HUES48 (cell line): ENCODE data around the gene EML1.

ENCODE experiments used
- H3K27ac ChIP-seq: one replicate; pipeline ENCODE4 v1.7.0; 2013; ENCODE audit warnings: low read depth, low read length, inconsistent platforms
- H3K27me3 ChIP-seq: 2 replicates; pipeline ENCODE4 v1.6.1; 2013; ENCODE audit warnings: mild to moderate bottlenecking, low read length; ENCODE audit not compliant: control insufficient read depth, insufficient read depth
- H3K36me3 ChIP-seq: 2 replicates; pipeline ENCODE4 v1.6.1; 2013; ENCODE audit warnings: low read length; ENCODE audit not compliant: control insufficient read depth, insufficient read depth
- H3K4me1 ChIP-seq: 2 replicates; pipeline ENCODE4 v1.6.1; 2013; ENCODE audit warnings: mild to moderate bottlenecking, low read length; ENCODE audit not compliant: control insufficient read depth, insufficient read depth
- H3K4me3 ChIP-seq: 2 replicates; pipeline ENCODE4 v1.5.1; 2013; ENCODE audit warnings: mild to moderate bottlenecking, low read depth, low read length
- H3K9ac ChIP-seq: 2 replicates; pipeline ENCODE4 v1.6.1; 2013; ENCODE audit warnings: mild to moderate bottlenecking, low read depth, low read length, moderate library complexity
- H3K9me3 ChIP-seq: 2 replicates; pipeline ENCODE4 v1.6.1; 2013; ENCODE audit warnings: low read length; ENCODE audit not compliant: control insufficient read depth, insufficient read depth

Gene EML1

DNA sequence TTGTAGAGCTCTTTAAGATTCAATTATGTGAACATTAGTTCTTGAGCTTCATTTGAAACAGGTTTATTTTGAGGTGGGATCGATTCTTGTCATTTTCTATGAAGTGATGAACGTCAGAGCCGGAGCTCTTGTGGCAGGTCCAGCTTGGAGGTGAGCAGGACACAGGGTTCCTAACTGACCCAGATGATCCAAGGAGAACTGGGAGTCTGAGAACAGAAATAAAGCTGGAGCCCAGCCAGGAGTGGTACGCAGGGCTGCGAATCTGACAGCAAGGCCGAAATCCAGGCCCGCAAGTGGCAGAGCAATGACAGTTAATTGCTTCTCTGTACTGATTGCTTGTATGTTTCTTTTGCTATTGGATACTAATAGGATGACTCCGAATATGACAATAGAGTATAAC is 46.5 kb downstream of the EML1 start:
- Histone ChIP-seq H3K4me3 (no peak overlapping the region), H3K9ac (no peak overlapping the region), H3K9me3 (no peaks in the 10 kb centered on the region), H3K27me3 (no peaks in the 10 kb centered on the region; the same call in 1 of the 2 replicates), H3K27ac (no peak overlapping the region), H3K4me1 (peaks cover 60% of the 10 kb centered on the region), H3K36me3 (no peaks in the 10 kb centered on the region)

DNA sequence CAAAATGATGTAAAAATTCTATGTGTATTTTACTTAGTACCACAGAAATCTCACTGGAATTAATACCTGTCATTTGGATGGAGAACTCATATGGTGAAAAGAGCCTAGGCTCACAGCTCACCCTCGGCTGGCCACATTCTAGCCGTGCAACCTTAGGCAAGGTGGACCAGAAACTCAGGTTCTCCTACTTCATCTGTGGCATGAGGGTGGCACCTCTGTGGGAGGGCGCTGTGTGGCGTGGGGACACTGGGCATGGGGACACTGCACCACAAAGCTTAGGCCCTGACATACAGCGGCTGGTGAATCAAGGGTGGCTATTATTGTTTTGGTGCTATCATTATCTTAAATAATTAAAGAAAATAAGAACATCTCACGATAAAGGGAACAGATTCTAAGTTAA is 47.1 kb downstream of the EML1 start:
- H3K27ac ChIP-seq: no peak overlapping the region
- H3K9me3 ChIP-seq: no peaks in the 10 kb centered on the region
- no peaks in the 10 kb centered on the region; the same call in 1 of the 2 replicates for H3K27me3 ChIP-seq
- H3K9ac ChIP-seq: no peak overlapping the region
- H3K4me1 ChIP-seq: peaks cover 60% of the 10 kb centered on the region
- H3K36me3 ChIP-seq: no peaks in the 10 kb centered on the region
- no peak overlapping the region for H3K4me3 ChIP-seq

DNA sequence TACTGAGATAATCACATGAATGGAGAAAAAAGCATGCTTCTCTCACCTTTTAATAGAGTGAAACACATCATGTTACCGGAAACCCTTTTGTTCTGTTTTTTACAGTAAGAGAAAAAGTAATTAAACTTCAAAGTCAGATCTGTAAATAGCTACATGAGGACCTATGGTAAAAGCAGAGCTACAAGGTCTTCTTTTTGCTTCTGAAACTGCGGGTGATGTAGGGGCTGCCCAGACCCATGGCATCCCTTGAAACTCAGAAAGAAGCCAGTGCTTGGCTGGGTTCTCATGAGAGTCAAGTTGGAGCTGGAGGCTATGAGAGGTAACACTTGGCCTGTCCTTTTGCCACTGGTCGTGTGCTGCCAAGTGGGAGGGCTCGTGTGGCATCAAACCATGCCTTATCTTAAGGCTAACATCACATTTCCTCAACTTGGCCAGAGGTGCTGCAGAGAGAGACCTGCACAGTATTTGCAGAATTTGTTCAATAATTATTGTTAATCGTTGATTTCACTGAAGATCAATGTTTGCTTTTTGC is 47.6 kb downstream of the EML1 start:
- no peak overlapping the region for H3K9ac ChIP-seq
- no peaks in the 10 kb centered on the region; the same call in 1 of the 2 replicates for H3K27me3 ChIP-seq
- no peak overlapping the region for H3K4me3 ChIP-seq
- H3K36me3 ChIP-seq: no peaks in the 10 kb centered on the region
- H3K9me3 ChIP-seq: no peaks in the 10 kb centered on the region
- H3K4me1 ChIP-seq: peaks cover 60% of the 10 kb centered on the region
- no peak overlapping the region for H3K27ac ChIP-seq

DNA sequence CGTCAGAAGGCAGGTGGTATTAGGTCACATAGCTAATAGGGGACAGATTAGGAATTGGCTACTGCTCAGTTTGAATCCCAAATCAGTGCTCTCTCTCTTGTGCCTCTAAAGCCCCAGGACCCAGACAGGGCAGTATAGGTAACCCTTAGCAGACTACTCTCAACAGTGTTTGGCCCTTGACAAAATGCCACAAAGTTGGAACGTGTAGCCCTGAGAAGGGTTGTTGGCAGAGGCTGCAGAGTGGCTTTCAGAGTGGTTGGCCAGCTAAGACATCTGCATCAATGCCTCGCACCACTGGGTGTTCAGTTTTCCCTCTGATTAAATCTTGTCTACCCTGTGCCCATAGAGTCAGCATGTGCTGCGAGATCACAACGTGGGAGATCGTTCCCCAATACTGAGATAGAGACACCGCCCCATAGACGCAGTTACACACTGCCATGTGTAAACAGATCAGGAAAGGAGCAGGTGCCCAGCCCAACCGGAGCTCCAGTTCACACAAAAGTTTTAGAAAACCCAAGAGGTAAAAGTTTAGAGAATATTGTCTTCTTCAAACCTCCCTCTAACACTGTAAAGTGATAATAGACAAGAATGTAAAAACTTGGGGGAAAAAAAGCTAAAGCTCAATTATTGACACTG is 48.3 kb downstream of the EML1 start:
- no peaks in the 10 kb centered on the region for H3K36me3 ChIP-seq
- H3K27ac ChIP-seq: peak overlapping the region; percentile 44
- peaks cover under 1% of the 10 kb centered on the region; the same call in 1 of the 2 replicates for H3K9me3 ChIP-seq
- no peak overlapping the region for H3K9ac ChIP-seq
- H3K27me3 ChIP-seq: no peaks in the 10 kb centered on the region; the same call in 1 of the 2 replicates
- peaks cover 60% of the 10 kb centered on the region for H3K4me1 ChIP-seq
- H3K4me3 ChIP-seq: no peak overlapping the region

DNA sequence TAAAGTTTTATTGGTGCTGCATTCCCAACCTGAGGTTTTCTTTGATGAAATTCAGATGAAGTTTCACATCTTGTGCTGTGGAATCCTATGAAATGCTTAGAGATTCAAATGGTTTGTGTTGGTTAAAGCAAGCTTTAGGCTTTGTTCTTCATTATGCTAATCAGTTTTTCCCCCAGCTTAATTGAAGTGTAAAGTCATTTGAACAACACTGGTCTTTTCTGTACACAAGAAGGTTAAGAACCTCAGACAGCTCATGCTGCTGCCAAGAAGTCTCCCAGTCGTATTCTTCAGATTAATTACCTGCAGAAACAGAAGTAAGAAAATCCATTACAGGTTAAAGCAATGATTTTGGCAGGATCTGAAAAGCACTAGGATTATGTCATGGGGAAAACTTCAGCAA is 48.9 kb downstream of the EML1 start:
- Histone ChIP-seq H3K4me1 (peaks cover 55% of the 10 kb centered on the region), H3K9me3 (peaks cover 7% of the 10 kb centered on the region), H3K36me3 (no peaks in the 10 kb centered on the region), H3K9ac (no peak overlapping the region), H3K4me3 (no peak overlapping the region), H3K27me3 (no peaks in the 10 kb centered on the region; the same call in 1 of the 2 replicates), H3K27ac (no peak overlapping the region)

DNA sequence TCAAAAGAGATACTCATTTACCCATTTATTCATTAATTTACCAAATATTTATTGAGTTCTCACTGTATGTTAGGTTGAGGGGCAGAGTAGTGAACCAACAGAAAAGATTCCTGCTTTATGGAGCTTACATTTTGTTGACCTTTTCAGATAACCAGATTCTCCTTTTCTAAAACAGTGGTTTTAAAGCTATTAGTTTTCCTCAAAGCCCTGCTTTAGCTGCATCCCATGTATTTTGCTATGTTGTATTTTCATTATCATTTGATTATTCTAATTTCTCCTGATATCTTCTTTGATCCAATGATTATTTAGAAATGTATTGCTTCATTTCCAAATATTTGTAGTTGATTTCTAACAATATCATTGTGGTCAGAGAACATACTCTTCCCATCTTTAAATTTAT is 53.6 kb downstream of the EML1 start:
- no peak overlapping the region for H3K9ac ChIP-seq
- H3K4me3 ChIP-seq: no peak overlapping the region
- H3K9me3 ChIP-seq: peaks cover 7% of the 10 kb centered on the region
- H3K36me3 ChIP-seq: peaks cover 2% of the 10 kb centered on the region; the same call in 1 of the 2 replicates
- H3K27me3 ChIP-seq: no peaks in the 10 kb centered on the region; the same call in 1 of the 2 replicates
- H3K4me1 ChIP-seq: peaks cover 12% of the 10 kb centered on the region
- H3K27ac ChIP-seq: no peak overlapping the region

DNA sequence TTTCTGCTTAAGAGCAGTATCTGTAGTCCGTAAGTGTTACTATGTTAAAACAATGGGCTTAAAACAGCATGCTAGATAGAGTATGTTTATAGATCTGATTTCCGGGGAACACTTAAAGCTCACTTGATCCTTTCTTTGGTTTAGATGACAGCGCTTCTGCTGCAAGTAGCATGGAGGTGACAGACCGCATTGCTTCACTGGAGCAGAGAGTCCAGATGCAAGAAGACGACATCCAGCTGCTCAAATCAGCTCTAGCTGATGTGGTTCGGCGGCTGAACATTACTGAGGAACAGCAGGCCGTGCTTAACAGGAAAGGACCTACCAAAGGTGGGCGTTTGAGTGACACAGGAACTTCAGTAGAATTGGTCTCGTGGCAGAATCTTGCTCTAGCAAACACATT is 57.5 kb downstream of the EML1 start:
- Histone ChIP-seq H3K27me3 (no peaks in the 10 kb centered on the region), H3K4me1 (no peaks in the 10 kb centered on the region), H3K9ac (no peak overlapping the region), H3K27ac (no peak overlapping the region), H3K9me3 (peaks cover 7% of the 10 kb centered on the region), H3K4me3 (no peak overlapping the region), H3K36me3 (peaks cover 2% of the 10 kb centered on the region; the same call in 1 of the 2 replicates)

DNA sequence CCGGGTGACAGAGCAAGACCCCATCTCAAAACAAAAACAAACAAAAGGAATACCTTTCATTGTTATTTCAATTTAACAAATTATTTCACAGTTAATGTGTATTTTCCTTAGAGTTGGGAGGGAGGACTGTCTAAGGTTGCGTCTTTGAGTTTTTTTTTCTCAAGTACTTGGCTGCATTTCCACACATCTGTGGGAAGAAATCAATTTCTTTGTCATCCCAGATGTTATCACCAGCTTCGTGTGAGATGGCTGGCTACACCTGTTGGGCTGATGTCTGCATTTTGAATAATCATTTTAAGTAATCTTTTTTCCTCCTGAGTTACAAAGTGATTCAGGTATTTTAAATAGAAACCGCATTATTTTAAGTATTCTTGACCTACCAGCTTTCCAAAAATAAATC is 59.4 kb downstream of the EML1 start:
- no peak overlapping the region for H3K9ac ChIP-seq
- H3K27ac ChIP-seq: no peak overlapping the region

DNA sequence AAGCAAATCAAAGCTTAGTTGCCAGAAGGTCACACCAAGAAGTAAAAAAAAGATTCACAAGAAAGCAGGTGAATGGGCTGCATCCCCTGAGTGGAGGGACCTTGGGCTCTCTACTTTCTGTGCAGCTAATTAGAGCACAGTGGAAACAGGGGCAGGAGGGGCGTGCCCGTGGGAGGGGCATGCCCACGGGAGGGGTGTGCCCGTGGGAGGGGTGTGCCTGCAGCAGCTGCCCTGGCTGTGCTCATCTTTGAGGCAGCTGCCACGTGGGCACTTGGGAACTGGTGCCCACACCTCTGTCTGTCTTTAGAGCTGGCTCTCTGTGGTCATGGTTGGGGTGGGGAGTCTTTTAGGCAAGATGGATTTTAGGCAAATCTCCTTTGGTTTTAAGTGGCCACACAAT is 60.0 kb downstream of the EML1 start:
- H3K27me3 ChIP-seq: no peaks in the 10 kb centered on the region
- H3K4me1 ChIP-seq: no peaks in the 10 kb centered on the region
- peaks cover 2% of the 10 kb centered on the region; the same call in 1 of the 2 replicates for H3K36me3 ChIP-seq
- H3K4me3 ChIP-seq: no peak overlapping the region
- H3K9me3 ChIP-seq: no peaks in the 10 kb centered on the region
- H3K9ac ChIP-seq: no peak overlapping the region
- no peak overlapping the region for H3K27ac ChIP-seq

More for the DNA sequence above, 59.4 kb downstream of the EML1 start:
- no peak overlapping the region for H3K4me3 ChIP-seq
- no peaks in the 10 kb centered on the region for H3K4me1 ChIP-seq
- H3K9me3 ChIP-seq: no peaks in the 10 kb centered on the region
- H3K36me3 ChIP-seq: peaks cover 2% of the 10 kb centered on the region; the same call in 1 of the 2 replicates
- no peaks in the 10 kb centered on the region for H3K27me3 ChIP-seq

DNA sequence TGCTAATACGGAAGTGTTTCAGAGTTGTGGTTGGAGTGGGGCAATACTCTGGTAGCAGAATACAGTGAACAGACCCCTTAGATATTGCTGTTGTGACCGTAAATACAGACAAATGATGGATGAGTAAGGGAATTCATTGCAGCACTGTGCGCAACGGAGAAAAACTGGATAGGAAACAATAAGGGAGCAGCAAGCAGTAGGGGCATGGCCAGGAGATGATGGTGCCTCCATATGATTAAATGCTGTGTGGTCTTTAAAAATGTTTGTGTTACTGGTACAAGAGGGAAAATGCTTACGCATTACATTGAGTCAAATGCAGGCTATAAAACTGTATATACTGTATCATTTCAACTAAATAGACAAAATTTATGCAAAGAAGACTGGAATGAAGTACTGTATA is 61.6 kb downstream of the EML1 start:
- H3K36me3 ChIP-seq: peaks cover 2% of the 10 kb centered on the region; the same call in 1 of the 2 replicates
- no peaks in the 10 kb centered on the region for H3K4me1 ChIP-seq
- no peak overlapping the region for H3K9ac ChIP-seq
- H3K9me3 ChIP-seq: no peaks in the 10 kb centered on the region
- H3K27ac ChIP-seq: no peak overlapping the region
- no peaks in the 10 kb centered on the region for H3K27me3 ChIP-seq
- H3K4me3 ChIP-seq: no peak overlapping the region

DNA sequence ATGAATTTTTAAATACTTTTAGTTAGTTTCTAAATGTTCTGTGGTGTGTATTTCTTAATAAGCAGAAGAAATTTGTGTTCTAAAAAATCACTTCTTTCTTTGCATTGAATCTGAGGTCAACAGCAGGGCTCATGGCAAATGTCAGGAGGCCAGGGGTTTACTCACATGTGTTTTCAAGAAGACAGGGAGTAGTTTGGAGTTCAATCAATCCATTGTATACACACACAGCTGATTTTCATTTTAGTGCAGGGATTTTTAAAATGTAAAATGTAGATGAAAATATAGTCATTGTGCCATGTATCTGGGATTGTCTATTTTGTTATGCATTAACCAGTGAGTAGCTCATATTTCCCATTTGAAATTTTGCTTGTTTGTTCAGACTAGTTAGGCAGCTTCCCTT is 62.1 kb downstream of the EML1 start:
- Histone ChIP-seq H3K4me3 (no peak overlapping the region), H3K27ac (no peak overlapping the region), H3K9ac (no peak overlapping the region), H3K36me3 (peaks cover 2% of the 10 kb centered on the region; the same call in 1 of the 2 replicates), H3K4me1 (no peaks in the 10 kb centered on the region), H3K9me3 (no peaks in the 10 kb centered on the region), H3K27me3 (no peaks in the 10 kb centered on the region)
